OCI-LY3 (cell line): Measurements from ENCODE around the gene FBXO28.

Experiments used
- H2AFZ ChIP-seq: fragments of 200-600, 300-600 bp; shearing (Covaris generic); 2 replicates; pipeline ENCODE4 v1.6.0; 2014; ENCODE audit warnings: antibody characterized with exemption, low read depth, low read length
- H3K27ac ChIP-seq: fragments of 200-600, 300-600 bp; sonication (generic); 2 replicates; pipeline ENCODE4 v1.5.1; 2014; ENCODE audit warnings: mild to moderate bottlenecking, low read length, moderate library complexity, mixed read lengths
- H3K27me3 ChIP-seq: fragments of 200-600, 300-600 bp; sonication (generic); 2 replicates; pipeline ENCODE4 v1.6.1; 2014; ENCODE audit warnings: low read depth, low read length, mixed read lengths
- H3K36me3 ChIP-seq: fragments of 200-600, 300-600 bp; sonication (generic); replicated peaks from 2 replicates; pipeline ENCODE3; 2014; ENCODE audit warnings: low read depth, low read length, mixed read lengths
- H3K4me1 ChIP-seq: fragments of 300-600, 200-600 bp; sonication (generic); 2 replicates; pipeline ENCODE4 v1.6.1; 2014; ENCODE audit warnings: low read length, mixed read lengths
- H3K4me2 ChIP-seq: fragments of 200-600, 300-600 bp; sonication (generic); 2 replicates; pipeline ENCODE4 v1.6.1; 2014; ENCODE audit warnings: low read length, mixed read lengths
- H3K4me3 ChIP-seq: fragments of 300-600, 200-600 bp; sonication (generic); 2 replicates; pipeline ENCODE4 v1.5.1; 2014; ENCODE audit warnings: antibody characterized with exemption, mild to moderate bottlenecking, low read length, moderate library complexity
- H3K79me2 ChIP-seq: fragments of 300-600, 200-600 bp; shearing (Covaris generic); 2 replicates; pipeline ENCODE4 v1.6.1; 2014; ENCODE audit warnings: mild to moderate bottlenecking, low read length, mixed read lengths
- H3K9ac ChIP-seq: fragments of 300-600, 200-600 bp; shearing (Covaris generic); 2 replicates; pipeline ENCODE4 v1.6.0; 2014; ENCODE audit warnings: mild to moderate bottlenecking, low read length, moderate library complexity
- H3K9me3 ChIP-seq: fragments of 200-600, 300-600 bp; shearing (Covaris generic); 2 replicates; pipeline ENCODE4 v1.6.1; 2014; ENCODE audit warnings: low read length, mixed read lengths; ENCODE audit not compliant: insufficient read depth
- H4K20me1 ChIP-seq: fragments of 200-600, 300-600 bp; sonication (generic); 2 replicates; pipeline ENCODE4 v1.6.1; 2016; ENCODE audit warnings: low read length, mixed read lengths; ENCODE audit not compliant: insufficient read depth
- EZH2phosphoT487 ChIP-seq: fragments of 200-600 bp; shearing (Covaris generic); IDR thresholded peaks from 2 replicates; pipeline ENCODE4 v1.6.1; 2018; ENCODE audit warnings: antibody characterized with exemption, mixed run types, low read depth
- TF ChIP-seq, protein P1 (sequence below): fragments of 200-600, 300-600 bp; sonication (generic); IDR thresholded peaks from 2 replicates; pipeline ENCODE4 v1.5.1; 2014; ENCODE audit warnings: antibody characterized with exemption, low read length, low read depth

Gene FBXO28

DNA sequence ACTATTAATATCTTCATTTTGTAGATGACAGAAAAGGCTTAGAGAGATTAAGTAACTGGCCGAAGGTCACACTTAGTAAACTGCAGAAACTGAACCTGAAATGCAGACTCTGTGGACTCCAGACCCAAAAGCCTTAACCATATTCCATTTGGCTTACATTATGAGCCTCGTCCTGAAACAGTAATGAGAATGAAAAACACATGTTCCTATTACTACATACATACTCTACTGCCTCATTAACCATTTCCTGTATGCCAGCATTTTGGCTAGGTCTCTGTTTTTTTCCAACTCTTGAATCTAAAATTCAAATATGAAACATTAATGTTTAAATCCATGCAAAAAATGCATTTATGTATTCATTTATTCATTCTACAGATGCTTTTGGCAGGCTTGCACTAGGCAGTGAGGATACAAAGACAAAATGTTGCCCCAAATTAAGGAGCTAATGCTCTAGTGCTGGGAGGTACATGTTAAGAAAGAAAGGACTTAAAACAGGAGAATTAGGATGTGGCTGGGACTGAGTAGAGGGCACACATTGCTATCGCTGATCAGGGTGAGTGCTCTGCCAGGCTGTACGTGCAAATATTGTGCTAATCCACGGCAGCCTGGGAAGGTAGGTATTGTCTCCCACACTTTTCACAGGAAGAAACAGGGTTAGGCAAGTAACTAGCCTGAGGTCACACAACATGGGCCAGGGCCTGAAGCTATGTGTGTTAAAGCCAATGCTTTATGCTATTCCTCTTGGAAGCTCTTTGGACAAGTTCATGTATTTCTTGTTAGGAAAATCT lies 83.1 kb downstream of the FBXO28 start:
- Histone ChIP-seq H4K20me1 (peaks cover 5% of the 10 kb centered on the region), H3K36me3 (peaks cover 22% of the 10 kb centered on the region), H3K4me2 (no peak overlapping the region), H3K4me1 (peaks cover 37% of the 10 kb centered on the region), H3K9ac (no peak overlapping the region), H3K27me3 (no peaks in the 10 kb centered on the region), H3K9me3 (no peaks in the 10 kb centered on the region), H3K79me2 (0 out of 2 replicates have a peak, but pooled peaks cover 3% of the 10 kb centered on the region), H3K27ac (no peak overlapping the region), H3K4me3 (no peak overlapping the region), H2AFZ (no peak overlapping the region)
- TF ChIP-seq, protein P1, sequence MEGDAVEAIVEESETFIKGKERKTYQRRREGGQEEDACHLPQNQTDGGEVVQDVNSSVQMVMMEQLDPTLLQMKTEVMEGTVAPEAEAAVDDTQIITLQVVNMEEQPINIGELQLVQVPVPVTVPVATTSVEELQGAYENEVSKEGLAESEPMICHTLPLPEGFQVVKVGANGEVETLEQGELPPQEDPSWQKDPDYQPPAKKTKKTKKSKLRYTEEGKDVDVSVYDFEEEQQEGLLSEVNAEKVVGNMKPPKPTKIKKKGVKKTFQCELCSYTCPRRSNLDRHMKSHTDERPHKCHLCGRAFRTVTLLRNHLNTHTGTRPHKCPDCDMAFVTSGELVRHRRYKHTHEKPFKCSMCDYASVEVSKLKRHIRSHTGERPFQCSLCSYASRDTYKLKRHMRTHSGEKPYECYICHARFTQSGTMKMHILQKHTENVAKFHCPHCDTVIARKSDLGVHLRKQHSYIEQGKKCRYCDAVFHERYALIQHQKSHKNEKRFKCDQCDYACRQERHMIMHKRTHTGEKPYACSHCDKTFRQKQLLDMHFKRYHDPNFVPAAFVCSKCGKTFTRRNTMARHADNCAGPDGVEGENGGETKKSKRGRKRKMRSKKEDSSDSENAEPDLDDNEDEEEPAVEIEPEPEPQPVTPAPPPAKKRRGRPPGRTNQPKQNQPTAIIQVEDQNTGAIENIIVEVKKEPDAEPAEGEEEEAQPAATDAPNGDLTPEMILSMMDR, result no peak
- TF ChIP-seq EZH2phosphoT487, result no peak

DNA sequence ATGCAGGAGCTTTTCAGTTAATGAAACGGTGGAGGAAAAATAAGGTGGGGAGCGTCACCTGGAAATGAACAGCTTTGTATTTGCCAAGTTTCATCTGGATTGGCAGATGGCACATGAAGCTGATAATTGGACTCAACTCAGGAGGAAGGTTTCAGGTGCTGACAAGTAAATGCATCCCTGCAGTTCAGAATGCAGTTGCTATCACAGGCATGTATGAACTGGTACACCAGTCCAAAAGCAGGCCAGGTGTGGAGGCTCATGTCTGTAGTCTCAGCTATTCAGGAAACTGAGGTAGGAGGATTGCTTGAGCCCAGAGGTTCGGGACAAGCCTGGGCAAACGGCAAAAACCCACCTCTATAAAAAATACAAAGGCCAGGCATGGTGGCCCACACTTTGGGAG lies 84.7 kb downstream of the FBXO28 start:
- Histone ChIP-seq H3K79me2 (no peaks in the 10 kb centered on the region), H4K20me1 (no peaks in the 10 kb centered on the region), H3K27ac (no peak overlapping the region), H3K9ac (no peak overlapping the region), H3K9me3 (no peaks in the 10 kb centered on the region), H3K4me1 (peaks cover 33% of the 10 kb centered on the region), H3K4me3 (no peak overlapping the region), H3K27me3 (no peaks in the 10 kb centered on the region), H3K4me2 (no peak overlapping the region), H3K36me3 (peaks cover 10% of the 10 kb centered on the region), H2AFZ (no peak overlapping the region)
- TF ChIP-seq, protein P1, result no peak
- no peak for TF ChIP-seq EZH2phosphoT487

DNA sequence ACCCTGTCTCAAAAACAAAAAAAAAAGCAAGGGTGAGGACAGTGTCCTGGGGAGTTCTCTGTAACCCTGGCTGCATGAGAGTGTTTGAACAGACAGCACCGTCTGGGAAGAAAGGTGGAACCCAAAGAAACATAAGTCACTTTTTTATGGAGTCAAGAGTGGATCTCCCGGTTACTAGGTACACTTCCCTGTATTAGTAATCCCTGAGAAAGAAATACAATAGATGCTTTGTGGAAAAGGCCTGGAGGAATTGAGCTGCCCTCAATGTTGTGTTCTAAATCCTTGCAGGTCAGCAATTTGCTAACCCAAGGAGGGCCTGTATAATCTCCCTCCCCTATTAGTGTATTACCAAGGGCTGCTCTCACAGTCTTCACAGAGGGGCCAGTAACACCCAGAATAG lies 85.8 kb downstream of the FBXO28 start:
- Histone ChIP-seq H4K20me1 (no peaks in the 10 kb centered on the region), H3K4me2 (no peak overlapping the region), H3K4me1 (peaks cover 43% of the 10 kb centered on the region), H3K27me3 (no peaks in the 10 kb centered on the region), H3K27ac (no peak overlapping the region), H3K9me3 (no peaks in the 10 kb centered on the region), H3K79me2 (no peaks in the 10 kb centered on the region), H3K9ac (no peak overlapping the region), H2AFZ (no peak overlapping the region), H3K4me3 (no peak overlapping the region), H3K36me3 (peaks cover 4% of the 10 kb centered on the region)
- TF ChIP-seq, protein P1, result no peak
- no peak for TF ChIP-seq EZH2phosphoT487

DNA sequence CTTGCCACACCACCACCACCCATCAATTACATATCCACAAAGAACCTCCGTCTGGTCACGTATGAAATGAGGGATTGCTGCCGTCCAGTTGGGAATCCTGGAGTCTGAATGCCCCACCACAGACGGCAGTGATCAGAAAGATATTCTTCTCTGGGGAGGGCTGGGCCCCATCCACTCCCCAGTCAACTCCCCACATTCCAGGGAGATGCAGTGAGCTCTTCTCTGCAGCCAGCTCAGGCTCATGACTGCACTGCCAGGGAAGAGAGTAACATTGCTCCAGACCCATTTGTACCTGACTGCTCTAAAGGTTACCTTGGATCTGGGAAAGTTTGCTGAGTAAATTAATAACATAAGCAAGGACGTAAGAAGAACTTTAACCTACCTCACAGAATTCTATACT lies 87.5 kb downstream of the FBXO28 start:
- no peaks in the 10 kb centered on the region for H3K9me3 ChIP-seq
- peaks cover 47% of the 10 kb centered on the region for H3K4me1 ChIP-seq
- no peaks in the 10 kb centered on the region for H4K20me1 ChIP-seq
- no peaks in the 10 kb centered on the region for H3K27me3 ChIP-seq
- no peaks in the 10 kb centered on the region for H3K79me2 ChIP-seq
- no peak overlapping the region for H3K4me3 ChIP-seq
- H2AFZ ChIP-seq, result no peak overlapping the region
- no peak overlapping the region for H3K27ac ChIP-seq
- no peak overlapping the region for H3K4me2 ChIP-seq
- no peak overlapping the region for H3K9ac ChIP-seq
- H3K36me3 ChIP-seq, result no peaks in the 10 kb centered on the region
- TF ChIP-seq, protein P1, result no peak
- TF ChIP-seq EZH2phosphoT487, result no peak
